HG03575 (cell line): Measurements from ENCODE around the gene CCDC194.
"Not testable (repeated sequence)": the region's sequence is repeated elsewhere in the genome, so short reads cannot be mapped to it uniquely, and the experiment has no call there.

Experiments used
- ATAC-seq: cut with Tn5 transposase; IDR thresholded peaks from one replicate; pipeline ENCODE4 v1.9.1; 2021; ENCODE audit not compliant: unreplicated experiment, insufficient number of reproducible peaks, low FRiP score; ENCODE audit errors: extremely low read depth

The CCDC194 gene

DNA sequence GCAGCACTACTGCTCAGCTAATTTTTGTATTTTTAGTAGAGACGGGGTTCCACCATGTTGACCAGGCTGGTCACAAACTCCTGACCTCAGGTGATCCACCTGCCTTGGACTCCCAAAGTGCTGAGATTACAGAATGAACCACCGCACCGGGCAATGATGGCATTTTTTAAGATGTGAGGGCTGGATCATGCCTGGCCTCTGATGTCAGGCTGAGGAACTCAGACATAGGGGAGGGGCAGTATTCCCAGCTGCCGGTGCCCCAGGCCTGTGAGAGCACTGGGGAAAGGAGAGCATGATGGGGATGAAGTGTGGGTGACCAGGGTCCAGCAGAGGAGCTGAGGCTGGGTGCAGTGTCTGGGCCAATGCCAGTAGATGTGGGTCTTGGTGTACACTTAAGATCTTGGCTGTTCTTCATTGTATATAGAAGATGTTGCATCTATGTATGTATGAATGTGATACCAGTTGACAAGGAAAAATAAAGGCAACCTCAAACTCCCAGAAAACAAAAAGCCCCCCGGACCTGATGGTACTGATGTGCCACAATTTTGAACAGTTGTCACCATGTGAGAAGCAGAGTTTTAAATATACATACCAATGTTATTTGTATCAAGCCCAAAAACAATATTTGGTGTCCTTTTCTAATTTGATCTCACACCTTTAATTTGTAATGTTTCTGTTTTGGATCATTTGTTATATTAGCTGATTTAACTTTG lies 13.4 kb downstream of the CCDC194 start:
- no peak for ATAC-seq

DNA sequence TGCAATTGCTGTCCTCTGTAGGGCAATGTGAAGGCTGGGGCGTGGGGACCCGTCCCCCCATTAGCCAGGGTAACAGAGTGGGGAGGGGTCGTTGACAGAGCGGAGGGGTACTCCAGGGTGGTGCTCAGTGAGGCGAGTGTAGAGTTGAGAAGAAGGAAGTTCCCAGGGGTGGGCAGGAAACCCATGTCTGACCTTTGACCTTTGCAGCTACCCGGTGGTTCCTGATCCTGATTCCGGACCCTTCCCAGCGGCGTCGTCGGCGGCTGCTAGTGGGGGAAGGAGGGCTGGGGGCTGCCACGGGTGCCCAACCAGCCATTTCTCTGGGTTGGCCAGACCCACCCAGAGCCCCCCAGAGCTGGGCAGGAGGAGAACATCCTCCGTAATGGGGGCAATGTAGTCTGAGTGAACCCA lies 14.8 kb downstream of the CCDC194 start:
- ATAC-seq = no peak

DNA sequence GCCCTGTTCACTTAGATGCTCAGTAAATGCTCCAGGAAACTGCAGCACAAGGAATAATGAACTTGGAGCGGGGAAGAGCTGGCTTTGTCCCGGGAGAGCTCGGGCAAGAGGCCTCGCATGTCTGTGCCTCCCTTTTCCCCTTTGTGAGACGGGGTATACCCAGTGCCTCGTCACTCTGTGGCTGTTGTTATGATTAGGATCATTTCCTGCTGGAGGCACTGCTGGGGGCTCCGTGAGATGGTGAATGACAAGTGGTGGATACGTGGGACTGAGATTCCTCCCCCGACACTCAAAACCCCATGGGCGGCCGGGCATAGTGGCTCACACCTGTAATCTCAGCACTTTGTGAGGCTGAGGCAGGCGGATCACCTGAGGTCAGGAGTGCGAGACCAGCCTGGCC lies 15.7 kb downstream of the CCDC194 start:
- ATAC-seq = no peak

DNA sequence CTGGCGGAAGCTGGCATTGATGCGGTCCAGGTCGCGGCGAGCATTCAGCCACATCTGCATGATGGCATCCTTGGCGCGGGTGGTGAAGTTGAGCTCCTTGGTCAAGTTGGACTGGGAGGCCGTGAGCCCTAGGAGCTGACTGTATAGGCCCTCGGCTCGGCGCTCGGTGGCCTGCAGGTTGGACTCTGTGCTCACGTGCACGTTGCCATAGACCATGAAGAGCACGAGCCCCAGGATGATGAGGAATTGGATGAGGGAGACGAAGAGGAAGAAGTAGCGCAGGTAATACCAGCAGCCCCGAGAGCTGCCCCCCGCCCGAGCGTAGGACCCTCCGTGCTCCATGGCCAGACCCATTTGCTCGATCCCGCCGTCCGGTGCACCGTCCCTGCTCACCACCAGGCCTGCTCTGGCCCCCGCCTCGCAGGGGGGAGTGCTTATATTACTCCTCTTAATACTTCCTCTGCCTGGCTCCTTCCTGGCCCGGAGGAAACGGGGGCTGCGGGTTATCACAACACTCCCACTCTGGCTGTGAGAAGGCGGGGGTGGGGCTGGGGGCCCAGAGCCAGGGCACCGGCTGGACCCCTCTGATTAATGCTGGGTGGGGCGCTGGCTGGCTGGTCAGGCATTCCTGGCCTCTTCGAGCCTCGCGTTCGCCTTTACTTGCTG lies 16.9 kb downstream of the CCDC194 start, which contains the start of gene PLVAP:
PLVAP (minus strand) TSS at position 408 of the 666 bp plus-strand sequence; CDS start at position 354, 54 bp downstream.
- no peak for ATAC-seq

DNA sequence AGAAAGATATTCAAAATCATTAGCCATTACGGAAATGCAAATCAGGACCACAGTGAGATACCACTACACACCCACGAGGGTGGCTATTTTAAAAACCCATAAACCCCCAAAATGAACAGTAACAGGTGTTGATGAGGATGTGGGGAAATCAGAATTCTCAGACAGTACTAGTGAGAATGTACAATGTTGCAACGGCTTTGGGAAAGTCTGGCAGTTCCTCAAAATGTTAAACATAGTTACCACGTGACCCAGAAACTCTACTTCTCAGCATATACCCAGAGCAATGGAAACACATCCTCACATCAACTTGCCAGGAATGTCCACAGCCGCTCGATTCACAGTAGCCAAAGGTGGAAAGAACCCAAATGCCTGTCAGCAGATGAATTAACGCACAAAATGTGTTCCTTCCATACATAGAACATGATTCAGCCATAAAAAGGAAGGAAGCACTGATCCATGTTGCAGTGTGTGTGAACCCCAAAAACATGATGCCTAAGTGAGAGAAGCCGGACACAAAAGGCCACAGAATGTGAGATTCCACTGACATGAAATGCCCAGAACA lies 23.9 kb downstream of the CCDC194 start:
- ATAC-seq = peak; percentile 85

DNA sequence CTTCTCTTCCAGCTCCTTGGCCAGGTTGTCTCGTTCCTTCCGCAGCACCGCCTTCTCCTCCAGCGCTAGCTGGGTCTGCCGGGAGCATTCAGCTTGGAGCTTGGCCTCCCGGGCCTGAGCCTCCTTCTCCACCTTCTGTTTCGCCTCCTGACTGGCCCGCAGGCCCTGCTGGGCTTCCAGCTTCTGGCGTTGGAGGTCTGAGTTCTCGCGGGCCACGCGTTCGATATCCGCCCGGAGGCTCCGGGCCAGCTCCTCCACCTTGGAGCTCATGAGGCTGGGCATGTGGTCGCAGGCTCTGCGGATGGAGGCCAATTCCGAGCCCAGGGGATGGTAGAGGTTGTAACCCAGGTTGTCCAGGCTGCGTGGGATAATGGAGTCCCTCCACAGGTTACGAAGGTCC lies 28.6 kb downstream of the CCDC194 start:
- ATAC-seq = no peak

DNA sequence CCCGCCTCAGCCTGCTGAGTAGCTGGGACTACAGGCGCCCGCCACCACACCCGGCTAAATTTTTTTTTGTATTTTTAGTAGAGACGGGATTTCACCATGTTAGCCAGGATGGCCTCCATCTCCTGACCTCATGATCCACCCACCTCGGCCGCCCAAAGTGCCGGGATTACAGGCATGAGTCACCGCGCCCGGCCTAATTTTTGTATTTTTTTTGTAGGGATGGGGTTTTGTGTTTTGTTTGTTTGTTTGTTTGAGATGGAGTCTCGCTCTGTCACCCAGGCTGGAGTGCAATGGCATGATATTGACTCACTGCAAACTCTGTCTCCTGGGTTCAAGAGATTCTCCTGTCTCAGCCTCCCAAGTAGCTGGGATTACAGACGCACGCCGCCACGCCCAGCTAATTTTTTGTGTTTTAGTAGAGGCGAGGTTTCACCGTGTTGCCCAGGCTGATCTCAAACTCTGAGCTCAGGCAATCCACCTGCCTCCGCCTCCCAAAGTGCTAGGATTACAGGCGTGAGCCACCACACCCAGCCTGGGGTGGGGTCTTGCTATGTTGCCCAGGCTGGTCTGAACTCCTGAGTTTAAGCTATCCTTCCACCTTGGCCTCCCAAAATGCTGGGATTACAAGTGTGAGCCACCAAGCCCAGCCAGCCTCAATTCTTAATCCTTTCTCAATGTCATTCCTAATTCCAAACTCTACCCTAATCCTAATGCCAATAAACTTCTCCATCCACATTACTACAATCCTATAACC lies 30.0 kb downstream of the CCDC194 start:
- not testable (repeated sequence) for ATAC-seq

DNA sequence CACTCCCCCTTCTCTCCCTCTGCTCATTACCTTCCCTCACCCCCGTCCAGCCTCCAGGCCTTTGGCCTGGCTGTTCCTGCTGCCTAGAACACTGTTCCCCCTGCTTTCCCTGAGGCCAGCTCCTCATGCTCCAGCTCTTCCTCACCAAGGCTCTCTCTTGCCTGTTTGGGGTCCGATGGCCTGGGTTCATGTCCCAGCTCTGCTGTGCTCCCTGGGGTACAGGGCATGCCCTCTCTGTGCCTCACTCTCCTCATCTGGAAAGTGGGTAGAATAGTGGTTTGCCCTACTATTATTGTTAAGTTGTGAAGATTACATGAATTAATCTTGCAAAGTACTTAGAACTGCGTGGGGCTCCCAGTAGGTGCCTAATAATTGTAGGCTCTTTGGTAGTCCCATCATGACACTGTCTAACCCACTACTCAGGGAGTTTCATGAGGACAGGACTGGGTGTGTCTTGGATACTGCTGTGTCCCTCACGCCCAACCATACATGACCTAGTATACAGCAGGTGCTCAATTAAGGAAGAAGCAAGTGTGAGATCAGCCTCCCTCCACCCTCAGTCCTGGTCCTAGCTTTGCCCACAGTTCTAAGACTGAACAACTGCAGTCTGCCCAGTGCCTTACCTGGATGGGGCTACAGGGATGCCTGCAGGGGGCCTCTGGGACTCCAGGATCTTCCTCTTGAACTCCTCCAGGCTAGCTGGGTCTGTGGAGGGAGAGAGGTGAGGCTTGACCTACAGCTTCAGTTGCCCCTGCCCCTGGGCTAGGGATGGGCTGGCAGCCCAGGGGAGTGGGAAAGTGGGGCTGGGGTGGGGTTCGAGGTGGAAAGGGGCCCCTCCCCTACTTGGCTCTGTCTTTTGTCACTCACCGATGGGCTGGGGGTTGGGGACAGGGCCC lies 33.8 kb downstream of the CCDC194 start:
- no peak for ATAC-seq

DNA sequence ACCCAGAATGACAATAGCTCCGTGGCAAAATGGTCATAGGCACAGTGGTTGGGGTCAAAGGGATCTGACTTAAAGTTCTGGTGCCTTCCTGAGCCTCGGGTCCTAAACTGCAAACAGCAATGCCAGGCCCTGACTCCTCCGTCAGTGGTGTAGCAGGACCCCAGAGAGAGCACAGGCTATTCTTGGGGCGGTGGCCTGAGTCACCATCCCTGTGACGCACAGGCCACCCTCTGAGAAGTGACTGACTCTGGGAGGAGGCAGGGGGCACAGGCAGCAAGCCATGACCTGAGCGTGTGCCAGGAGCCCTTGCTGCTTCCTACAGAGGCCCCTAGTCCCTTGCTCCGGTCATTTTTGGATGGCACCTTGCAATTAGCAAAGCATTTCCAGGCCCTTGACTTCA lies 35.6 kb downstream of the CCDC194 start:
- ATAC-seq = no peak

DNA sequence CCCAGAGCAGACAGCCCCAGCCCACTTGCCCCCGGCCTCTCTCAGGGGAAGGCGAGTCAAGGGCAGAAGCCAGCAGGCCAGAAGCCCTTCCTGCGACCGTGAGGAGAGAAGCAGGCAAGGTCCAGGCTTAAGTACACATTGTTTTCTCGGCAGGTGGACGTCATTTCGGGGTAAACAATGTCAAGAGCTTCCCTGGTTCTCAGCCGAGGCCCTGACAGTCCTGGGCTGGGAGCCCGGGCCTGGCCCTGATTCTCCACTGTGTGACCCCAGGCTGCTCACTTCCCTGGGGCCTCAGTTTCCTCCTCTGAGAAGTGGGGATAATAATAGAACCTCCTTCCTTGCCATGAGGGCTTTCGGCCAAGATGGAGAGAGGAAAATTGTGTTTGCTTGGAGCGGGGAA lies 36.3 kb downstream of the CCDC194 start:
- no peak for ATAC-seq

DNA sequence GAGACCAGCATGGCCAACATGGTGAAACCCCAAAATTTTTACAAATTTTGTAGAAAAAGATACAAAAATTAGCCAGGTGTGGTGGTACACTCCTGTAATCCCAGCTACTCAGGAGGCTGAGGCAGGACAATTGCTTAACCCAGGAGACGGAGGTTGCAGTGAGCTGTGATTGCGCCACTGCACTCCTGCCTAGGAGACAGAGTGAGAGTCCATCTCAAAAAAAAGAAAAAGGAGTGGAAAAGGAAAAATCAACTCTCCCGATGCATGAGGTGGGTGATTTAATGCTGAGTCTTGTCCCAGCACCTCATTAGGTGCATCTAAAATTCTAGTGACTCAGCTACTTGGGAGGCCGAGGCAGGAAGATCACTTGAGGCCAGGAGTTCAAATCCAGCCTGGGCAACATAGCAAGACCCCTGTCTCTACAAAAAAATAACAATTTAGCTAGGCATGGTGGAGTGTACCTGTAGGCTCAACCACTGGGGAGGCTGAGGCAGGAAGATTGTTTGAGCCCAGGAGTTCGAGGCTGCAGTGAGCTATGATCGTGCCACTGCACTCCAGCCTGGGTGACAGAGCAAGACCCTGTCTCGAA lies 36.8 kb downstream of the CCDC194 start:
- ATAC-seq = no peak

DNA sequence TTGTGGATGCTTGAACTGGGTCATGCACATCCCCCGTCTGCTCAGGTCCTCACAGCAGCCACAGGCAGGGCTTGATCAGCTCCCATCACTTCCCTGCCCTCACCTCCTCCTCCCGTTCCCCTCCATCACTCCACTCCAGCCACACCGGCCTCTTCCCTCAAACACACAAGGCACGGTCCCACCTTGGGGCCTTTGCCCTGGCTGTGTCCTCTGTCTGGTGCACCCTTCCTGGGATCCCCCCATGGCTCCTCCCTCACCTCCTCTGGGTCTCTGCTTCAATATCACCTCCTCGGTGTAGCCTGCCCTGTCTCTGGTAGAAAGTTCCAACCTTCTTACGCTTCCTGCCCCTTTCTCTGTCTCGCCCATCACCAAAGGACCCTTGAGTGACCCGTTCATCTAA lies 40.6 kb downstream of the CCDC194 start:
- ATAC-seq = no peak

DNA sequence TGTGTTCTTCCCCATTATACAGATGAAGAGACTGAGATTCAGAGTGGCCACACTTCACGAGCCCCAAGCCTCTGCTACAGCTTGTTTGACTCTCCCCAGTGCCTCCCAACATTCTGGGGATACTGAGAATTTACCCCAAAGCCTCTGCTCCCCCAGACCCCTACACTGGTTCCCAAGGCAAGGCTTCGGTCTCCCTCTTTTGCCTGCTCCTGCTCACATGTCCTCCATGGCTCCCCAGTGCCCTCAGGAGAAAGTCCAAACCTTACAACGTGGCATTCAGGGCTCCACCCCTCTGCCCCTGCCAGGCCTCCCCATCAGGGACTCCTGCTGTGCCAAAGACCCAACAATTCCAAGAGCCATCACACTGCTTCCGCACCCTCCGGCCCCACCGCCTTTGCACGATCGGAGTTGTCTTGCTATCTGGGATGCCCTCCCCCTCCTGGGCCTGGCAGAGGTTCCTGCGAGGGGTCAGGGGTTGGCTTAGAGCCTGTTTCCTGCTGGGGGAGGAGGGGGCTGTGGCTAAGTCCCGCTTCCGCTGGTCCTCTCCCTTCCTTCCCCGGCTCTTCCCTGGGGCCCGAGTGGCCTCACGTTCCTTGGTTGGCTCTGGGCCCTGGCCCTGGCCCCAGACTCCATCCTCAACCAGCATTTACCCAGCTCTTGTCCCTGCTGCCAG lies 41.3 kb downstream of the CCDC194 start:
- no peak for ATAC-seq

DNA sequence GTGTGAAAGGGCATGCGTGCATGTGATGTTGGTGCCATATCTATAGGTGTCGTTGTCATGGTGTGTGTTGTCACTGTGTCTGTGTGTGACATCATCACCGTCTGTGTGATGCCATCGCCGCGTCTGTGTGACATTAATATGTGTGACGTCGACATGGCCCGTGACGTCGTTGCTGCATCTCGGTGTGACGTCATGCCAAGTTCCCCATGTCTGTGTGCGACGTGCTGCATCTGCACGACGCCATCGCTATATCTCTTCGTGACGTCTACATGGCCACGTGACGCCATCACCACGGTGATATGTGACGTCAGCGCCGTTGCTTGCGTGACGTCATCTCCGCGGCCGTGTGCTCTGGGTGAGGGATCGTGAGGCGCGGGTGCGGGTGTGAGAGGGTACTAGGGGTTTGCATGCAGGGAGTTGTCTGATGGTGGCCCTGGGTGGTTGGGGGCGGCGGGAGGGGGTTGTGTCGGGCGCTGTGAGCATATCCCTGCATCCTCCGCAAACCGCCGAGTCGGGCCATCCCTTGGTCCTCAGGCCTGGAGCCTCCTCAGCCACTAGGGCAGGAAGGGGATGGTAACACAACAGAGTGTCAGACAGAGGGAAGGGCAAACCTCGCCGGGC lies 42.1 kb downstream of the CCDC194 start:
- ATAC-seq = no peak

DNA sequence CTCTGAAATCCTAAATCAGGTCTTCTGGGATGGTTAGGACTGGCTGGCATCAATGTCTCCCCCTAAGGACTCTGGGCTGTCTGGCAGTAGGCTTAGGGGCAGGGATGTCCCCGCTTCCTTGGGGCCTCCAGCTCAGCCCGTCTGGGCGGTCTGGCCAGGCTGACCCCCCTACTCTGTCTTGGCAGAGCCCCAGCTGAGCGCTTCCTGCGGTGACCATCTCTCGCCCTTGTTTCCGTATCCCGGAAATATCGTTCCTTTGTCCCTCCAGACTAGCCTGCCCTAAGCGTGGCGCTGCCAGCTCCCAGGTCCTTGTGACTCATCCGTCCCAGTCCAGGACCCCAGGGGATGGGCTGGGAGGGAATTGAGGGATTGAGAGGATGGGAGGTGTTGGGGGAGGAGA lies 45.3 kb downstream of the CCDC194 start:
- ATAC-seq = no peak

DNA sequence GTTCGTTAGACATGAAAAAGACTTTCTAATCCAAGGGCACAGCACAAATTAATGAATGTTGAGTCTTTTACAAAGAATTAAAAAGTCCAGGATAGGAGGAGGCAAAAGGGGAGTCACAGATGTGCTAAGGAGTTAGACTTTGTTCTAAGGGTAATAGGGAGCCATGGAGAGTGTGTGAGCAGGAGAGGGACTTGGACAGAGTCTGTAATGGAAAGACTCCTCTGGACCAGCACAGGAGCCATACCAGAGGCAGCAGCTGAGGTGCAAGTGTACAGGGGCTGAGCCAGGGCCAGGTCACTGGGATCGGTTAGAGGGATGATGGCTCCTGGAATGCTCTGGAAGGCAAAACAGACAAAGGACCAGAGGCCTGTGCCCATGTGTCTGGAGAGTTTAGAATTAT lies 46.1 kb downstream of the CCDC194 start:
- ATAC-seq = no peak

DNA sequence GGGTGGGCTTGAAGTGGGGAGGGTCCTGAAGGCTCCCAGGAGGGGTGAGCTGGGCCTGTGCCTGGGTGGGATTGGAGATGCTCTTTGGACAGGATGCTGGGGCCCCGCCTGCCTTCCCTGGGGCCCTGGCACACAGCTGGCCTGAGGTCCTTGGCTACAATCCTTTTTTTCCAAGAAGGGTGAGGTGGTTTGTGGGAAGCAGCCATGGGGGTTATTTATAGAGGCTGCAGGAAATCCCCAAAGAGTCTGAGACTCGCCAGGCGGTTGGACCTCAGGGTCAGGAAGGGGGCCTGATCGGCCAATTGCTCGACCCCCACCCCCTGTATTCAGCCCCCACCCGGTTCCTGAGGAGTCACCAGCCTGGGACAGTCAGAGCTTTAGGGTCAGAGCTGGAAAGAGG lies 46.6 kb downstream of the CCDC194 start:
- no peak for ATAC-seq
